GM21360 (cell line): ENCODE data around the gene HOXB1.

Experiments used
- ATAC-seq: cut with Tn5 transposase; IDR thresholded peaks from one replicate; pipeline ENCODE4 v1.9.1; 2021; ENCODE audit warnings: mild to moderate bottlenecking, moderate library complexity; ENCODE audit not compliant: unreplicated experiment

HOXB1 gene

GRCh38 chr17:48530887-48531272, at the start of gene HOXB1:
Gene HOXB1, minus strand, starts transcription at chr17:48531011. Its CDS starts 107 bp downstream, at chr17:48530904.
- no peak for ATAC-seq

GRCh38 chr17:48579760-48580554, 49.1 kb upstream of the HOXB1 start:
- ATAC-seq: no peak

- no peak for ATAC-seq
These were observed 48.6 kb upstream of the HOXB1 start for GRCh38 chr17:48579471-48579759.

- ATAC-seq: no peak
These were observed 48.0 kb upstream of the HOXB1 start for GRCh38 chr17:48578616-48579470.

- no peak for ATAC-seq
These were observed 47.3 kb upstream of the HOXB1 start, which contains the start of gene HOXB4 for GRCh38 chr17:48577946-48578615. Gene HOXB4, minus strand, starts transcription at chr17:48578350. Its CDS starts 31 bp downstream, at chr17:48578319.

GRCh38 chr17:48577330-48577945, 46.6 kb upstream of the HOXB1 start:
- ATAC-seq: no peak

- ATAC-seq: no peak
These were observed 45.9 kb upstream of the HOXB1 start for GRCh38 chr17:48576479-48577309.

GRCh38 chr17:48575673-48576478, 45.1 kb upstream of the HOXB1 start:
- no peak for ATAC-seq

- ATAC-seq: no peak
These were observed 44.3 kb upstream of the HOXB1 start for GRCh38 chr17:48575066-48575582.

GRCh38 chr17:48574505-48575065, 43.8 kb upstream of the HOXB1 start:
- no peak for ATAC-seq

- ATAC-seq: no peak
These were observed 41.1 kb upstream of the HOXB1 start for GRCh38 chr17:48571826-48572417.

- no peak for ATAC-seq
These were observed 40.4 kb upstream of the HOXB1 start for GRCh38 chr17:48571024-48571818.

GRCh38 chr17:48570325-48571023, 39.7 kb upstream of the HOXB1 start:
- no peak for ATAC-seq

GRCh38 chr17:48569674-48570324, 39.0 kb upstream of the HOXB1 start:
- no peak for ATAC-seq

GRCh38 chr17:48569240-48569582, 38.4 kb upstream of the HOXB1 start:
- ATAC-seq: no peak

- no peak for ATAC-seq
These were observed 37.9 kb upstream of the HOXB1 start for GRCh38 chr17:48568499-48569239.
